ENCODE measurements around the gene BHLHA9. TPM values are rescaled to one million over a fixed set of nuclear protein-coding genes. Genes with fewer than 3 reads are reported as not detected.

Gene BHLHA9
- total and polyA plus RNA-seq, 2 of the 8 experiments (the other 6 are each of a cell fraction or from before 2014, with no cell fraction given), result 0.29 to 0.34 TPM

DNA sequence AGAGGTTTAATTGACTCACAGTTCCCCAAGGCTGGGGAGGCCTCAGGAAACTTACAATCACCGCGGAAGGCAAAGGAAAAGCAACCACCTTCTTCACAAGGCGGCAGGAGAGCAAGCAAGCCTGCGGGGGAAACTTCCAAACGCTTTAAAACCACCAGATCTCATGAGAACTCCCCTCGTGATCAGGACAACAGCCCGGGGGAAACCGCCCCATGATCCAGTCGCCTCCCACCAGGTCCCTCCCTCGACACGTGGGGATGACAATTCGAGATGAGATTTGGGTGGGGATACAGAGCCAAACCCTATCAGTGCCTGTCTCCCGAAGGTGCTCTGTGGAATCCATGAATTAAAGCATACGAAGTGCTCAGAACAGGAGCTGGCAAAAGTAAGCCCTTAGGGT is 46.6 kb upstream of the BHLHA9 start (continued):
- TF ChIP-seq CHD7 (IDR thresholded peaks at IDR 0.05; ENCODE audit: insufficient replicate concordance, low read length), result no peak
- TF ChIP-seq RNF2 (IDR thresholded peaks at IDR 0.05; ENCODE audit: borderline replicate concordance, low read depth, low read length, missing control alignments, poor library complexity, severe bottlenecking), result no peak
- TF ChIP-seq, protein P1, sequence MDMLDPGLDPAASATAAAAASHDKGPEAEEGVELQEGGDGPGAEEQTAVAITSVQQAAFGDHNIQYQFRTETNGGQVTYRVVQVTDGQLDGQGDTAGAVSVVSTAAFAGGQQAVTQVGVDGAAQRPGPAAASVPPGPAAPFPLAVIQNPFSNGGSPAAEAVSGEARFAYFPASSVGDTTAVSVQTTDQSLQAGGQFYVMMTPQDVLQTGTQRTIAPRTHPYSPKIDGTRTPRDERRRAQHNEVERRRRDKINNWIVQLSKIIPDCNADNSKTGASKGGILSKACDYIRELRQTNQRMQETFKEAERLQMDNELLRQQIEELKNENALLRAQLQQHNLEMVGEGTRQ (IDR thresholded peaks at IDR 0.05; ENCODE audit: low read length), result no peak
- TF ChIP-seq HDAC2 (IDR thresholded peaks at IDR 0.05; ENCODE audit: borderline replicate concordance in 1 of 2, low read depth in 2 of 2, low read length in 2 of 2), result no peak
- TF ChIP-seq TCF12 (IDR thresholded peaks at IDR 0.05; ENCODE audit: low read depth, low read length), result no peak
- no peak for TF ChIP-seq CHD1 (IDR thresholded peaks at IDR 0.05; ENCODE audit: low read depth, low read length)
- TF ChIP-seq TAF7 (optimal IDR thresholded peaks at IDR 0.05; ENCODE audit: borderline replicate concordance, low read depth, low read length), result no peak
- no peak for TF ChIP-seq CBX8 (IDR thresholded peaks at IDR 0.05; ENCODE audit: borderline replicate concordance, low read depth, low read length)
- no peak for TF ChIP-seq JUN (IDR thresholded peaks at IDR 0.05; ENCODE audit: low read depth, low read length)
- no peak for TF ChIP-seq KDM4A (IDR thresholded peaks at IDR 0.05; ENCODE audit: low read depth, low read length, severe bottlenecking)
